NCI-H128 (cell line): Measurements from ENCODE around the gene TNFSF12.
A peak's percentile ranks its signal among the peaks of the same experiment; 100 is the strongest.
"Not testable (repeated sequence)": the region's sequence is repeated elsewhere in the genome, so short reads cannot be mapped to it uniquely, and the experiment has no call there.

Source experiments
- DNase-seq: peaks from one replicate; lab custom pipeline; 2025; ENCODE audit not compliant: unreplicated experiment; lab: John Stamatoyannopoulos, UW

TNFSF12 gene

GRCh38 chr17:7583253-7584109 lies 34.6 kb downstream of the TNFSF12 start, which contains the start of gene MPDU1:
Gene MPDU1 (plus strand): TSS chr17:7583852. CDS start chr17:7583863, 11 bp downstream.
- DNase-seq = peak; percentile 94

- DNase-seq = no peak
These were observed 38.0 kb downstream of the TNFSF12 start for GRCh38 chr17:7586673-7587419.

DNA sequence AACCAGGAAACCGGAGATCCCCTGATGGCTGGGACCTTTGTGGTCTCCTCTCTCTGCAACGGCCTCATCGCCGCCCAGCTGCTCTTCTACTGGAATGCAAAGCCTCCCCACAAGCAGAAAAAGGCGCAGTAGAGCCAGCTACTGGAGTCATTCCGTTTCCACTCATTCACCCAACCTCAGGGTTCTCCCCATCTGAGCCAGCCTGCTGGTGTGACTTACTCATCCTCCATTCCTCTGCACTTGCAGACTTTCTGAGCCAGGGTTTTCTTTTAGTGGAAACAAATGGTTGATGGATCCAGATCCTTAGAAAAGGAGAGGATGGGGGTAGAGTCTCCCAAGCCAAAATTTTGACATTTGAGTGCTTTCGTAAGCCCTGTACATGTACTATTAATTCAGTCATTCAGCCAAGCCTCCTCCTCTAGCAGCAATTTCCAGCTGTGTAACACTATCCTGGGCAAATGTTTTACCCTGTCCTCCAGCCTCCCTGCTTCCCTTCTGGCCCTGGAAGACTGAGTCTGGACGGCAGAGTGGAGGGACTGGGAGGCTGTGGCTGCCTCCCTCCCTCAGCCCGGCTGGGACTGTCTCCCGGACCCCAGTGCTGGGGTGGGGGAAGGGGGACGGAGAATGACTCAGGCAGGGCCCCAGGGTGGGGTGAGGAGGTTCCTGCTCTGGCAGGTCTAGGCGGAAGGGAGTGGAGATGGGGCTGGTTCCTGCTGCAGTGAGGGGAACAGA lies 38.7 kb downstream of the TNFSF12 start:
- DNase-seq = no peak

- DNase-seq = no peak
These were observed 39.8 kb downstream of the TNFSF12 start for GRCh38 chr17:7588553-7589203.

DNA sequence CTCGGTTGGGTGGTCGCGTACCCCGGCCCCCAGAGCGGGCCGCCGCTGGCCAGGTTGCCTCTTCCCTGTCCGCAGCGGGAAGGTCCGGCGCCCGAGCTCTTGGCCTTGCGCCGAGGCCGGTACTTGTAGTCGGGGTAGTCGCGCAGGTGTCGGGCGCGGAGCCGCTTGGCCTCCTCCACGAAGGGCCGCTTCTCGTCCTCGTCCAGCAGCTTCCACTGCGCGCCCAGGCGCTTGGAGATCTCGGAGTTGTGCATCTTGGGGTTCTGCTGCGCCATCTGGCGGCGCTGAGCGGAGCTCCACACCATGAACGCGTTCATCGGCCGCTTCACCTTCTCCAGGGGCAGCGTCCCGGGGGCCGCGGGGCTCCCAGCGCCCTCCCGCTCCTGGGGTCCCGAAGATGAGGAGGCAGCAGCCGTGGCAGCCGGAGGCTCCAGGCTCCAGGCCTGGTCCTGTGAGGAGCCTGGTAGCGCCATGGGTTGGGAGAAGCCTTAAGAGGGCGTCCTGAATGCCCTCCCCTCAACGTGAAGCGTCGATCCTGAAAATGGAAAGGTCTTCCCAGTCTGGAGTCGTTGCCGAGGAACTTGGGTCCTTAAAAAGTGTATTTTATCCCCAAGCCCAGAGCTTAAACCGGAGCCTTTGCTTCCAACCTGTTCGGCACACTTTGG lies 40.5 kb downstream of the TNFSF12 start:
- DNase-seq = no peak

DNA sequence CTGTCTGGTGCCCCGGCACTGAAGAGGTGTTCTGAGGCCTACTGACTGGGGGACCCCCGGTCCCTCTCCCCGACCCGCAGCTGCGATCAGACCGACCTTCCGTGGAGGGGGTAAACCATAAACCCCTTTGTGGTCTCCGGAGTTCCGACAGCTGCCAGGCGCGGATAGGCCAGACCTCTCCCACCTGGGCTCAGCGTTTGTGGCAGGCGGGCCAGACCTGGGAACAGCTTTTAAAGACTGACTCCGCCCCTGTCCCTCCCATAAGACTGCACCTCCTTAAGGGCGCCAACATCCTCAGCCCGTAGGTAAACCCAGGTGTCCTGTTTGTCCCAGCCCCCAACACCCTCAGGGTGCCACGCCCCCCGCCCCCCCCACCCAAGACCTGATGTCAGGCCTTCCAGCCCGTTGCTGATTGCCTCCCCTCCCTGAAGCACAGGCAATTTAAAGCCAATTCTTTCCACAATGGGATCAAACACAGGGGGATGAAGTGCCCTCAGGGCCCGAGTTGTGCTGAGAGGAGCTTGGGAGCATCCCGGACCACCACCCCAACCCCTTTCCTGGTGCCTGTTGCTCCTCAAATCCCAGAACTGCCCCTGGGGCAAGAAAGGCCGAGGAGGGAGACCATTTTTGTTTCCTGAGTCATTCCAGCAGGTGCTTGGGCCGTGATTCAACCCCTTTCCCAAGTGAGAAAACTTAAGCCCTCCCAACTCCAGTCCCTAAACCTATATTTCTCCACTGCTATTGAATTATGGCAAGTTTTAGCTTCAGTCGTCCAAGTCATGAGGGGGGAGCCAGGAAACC lies 41.2 kb downstream of the TNFSF12 start, which contains the start of gene SOX15:
Gene SOX15 (minus strand): TSS at position 204 of the 801 bp plus-strand sequence. CDS start 418 bp downstream, outside the sequence.
- DNase-seq = no peak

DNA sequence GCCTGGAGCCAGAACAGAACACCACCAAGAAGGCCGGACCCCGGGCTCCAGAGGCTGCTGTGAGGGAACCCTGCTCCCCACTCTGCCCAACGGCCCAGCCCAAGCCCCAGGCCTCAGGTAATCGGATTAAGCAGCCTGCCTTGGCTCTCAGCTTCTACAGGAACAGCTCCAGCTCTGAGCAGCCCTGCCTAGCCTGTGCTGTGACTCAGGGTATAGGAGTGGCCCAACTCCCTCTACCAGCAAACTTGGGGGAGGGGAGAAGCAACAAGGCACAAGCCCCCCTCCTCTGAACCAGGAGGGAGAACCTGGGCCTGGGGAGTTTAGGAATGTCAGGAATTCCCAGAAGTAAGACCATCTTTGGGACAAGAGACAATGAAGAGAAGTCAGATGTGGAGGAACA lies 41.9 kb downstream of the TNFSF12 start:
- DNase-seq = no peak

GRCh38 chr17:7591596-7591995 lies 42.7 kb downstream of the TNFSF12 start:
- DNase-seq = no peak

DNA sequence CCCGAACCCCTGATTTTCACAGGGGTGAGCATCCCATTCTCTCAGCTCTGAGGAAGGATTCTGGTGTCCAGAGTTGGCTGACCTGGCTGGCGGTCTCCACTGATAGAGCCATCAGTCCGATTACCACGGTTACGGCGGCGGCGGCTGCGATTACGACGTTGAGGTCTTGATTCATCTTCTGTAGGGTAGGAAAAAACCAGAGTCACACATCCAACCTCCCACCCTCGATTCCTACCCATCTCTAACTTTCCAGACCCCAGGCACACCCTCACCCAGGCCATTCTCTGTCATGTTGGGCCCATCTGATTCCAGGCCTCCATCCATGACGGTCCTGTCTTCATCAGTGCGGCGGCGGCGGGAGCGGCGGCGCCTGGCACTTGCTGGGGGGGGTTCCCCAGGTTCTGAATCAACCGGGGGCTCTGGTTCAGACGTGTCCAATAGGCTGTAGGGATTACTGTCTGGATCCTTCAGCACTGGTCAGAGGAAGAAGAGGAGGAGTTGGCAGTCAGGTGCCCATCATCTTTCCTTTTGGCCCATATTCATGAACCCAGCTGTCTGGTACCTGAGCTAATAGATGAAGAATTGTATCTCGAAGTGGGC lies 43.7 kb downstream of the TNFSF12 start:
- no peak for DNase-seq

- DNase-seq = no peak
These were observed 44.4 kb downstream of the TNFSF12 start for GRCh38 chr17:7593296-7593695.

DNA sequence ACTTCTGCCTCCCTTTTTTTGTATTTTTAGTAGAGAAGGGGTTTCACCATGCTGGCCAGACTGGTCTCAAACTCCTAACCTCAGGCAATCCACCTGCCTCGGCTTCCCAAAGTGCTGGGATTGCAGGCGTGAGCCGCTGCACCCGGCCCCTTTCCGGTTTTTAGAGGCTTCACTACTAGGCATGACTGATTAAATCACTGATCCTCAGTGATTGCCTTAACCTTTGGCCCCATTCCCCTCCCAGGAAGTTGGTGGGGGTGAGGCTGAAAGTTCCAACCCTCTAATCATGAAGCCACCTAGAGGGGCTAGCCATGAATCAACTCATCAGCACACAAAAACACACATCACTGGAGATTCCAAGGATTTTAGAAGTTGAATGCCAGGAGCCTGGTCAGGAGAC lies 48.7 kb downstream of the TNFSF12 start:
- DNase-seq = not testable (repeated sequence)

DNA sequence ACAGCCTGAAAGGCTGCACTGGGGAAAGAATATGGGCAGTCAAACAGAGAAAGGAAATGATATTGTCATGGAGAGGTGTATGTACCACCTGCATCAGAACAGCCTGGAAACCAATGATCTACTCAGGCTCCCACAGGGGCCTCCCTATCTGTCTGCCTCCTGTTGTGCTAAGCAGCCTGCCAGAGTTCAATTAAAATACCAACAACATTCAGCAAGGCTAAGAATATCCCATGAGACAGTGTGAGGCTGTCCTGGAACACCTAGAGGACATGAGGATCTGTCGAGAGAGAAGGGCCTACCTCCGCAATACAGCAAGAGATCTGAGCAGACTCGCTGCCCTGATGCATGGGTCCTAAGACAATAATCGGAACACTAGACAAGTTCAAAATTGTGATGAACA lies 57.4 kb downstream of the TNFSF12 start:
- DNase-seq = no peak
